Hematopoietic multipotent progenitor cell (in vitro differentiated cells): ENCODE measurements around the gene CD34. TPM values are rescaled to one million over a fixed set of nuclear protein-coding genes. Genes with fewer than 3 reads are reported as not detected.
"Not testable (repeated sequence)": the region's sequence is repeated elsewhere in the genome, so short reads cannot be mapped to it uniquely, and the experiment has no call there.

Experiments used
- DNase-seq, 3 donors: peaks; one replicate each; pipeline ENCODE4 v3.0.0-alpha.2; 2011 to 2015; ENCODE audit warnings: low read depth in 2 of 3, low spot score in 2 of 3
- total RNA-seq: library from RNA; depleted of rRNA; stranded (reverse); fragments of >200 nt; gene quantifications from one replicate; pipeline ENCODE4 v1.2.3, GENCODE V29; 2012

Gene CD34
- total RNA-seq, 1 donor = 126 TPM

- not testable (repeated sequence) for DNase-seq
Observed at GRCh38 chr1:207877914-207878313, 33.0 kb downstream of the CD34 start.

GRCh38 chr1:207876131-207876530 lies 34.8 kb downstream of the CD34 start:
- no peak for DNase-seq

- DNase-seq = no peak
Observed at GRCh38 chr1:207875532-207875931, 35.4 kb downstream of the CD34 start.

GRCh38 chr1:207873055-207873890 lies 37.7 kb downstream of the CD34 start:
- peak in 2 of 3 donors; percentile 72 to 93 for DNase-seq

GRCh38 chr1:207872621-207873020 lies 38.3 kb downstream of the CD34 start:
- no peak for DNase-seq

GRCh38 chr1:207871117-207871649 lies 39.7 kb downstream of the CD34 start:
- DNase-seq = no peak

GRCh38 chr1:207870306-207871031 lies 40.5 kb downstream of the CD34 start:
- no peak for DNase-seq

GRCh38 chr1:207869859-207870258 lies 41.1 kb downstream of the CD34 start:
- DNase-seq = no peak

- peak; percentile 63 to 82 (median 78) for DNase-seq
Observed at GRCh38 chr1:207868774-207869721, 41.9 kb downstream of the CD34 start.

GRCh38 chr1:207868251-207868773 lies 42.6 kb downstream of the CD34 start:
- no peak for DNase-seq

GRCh38 chr1:207867136-207868109 lies 43.5 kb downstream of the CD34 start:
- DNase-seq = no peak

- DNase-seq = peak in 1 of 3 donors; percentile 59
Observed at GRCh38 chr1:207866471-207867135, 44.3 kb downstream of the CD34 start.

GRCh38 chr1:207863893-207864535 lies 46.9 kb downstream of the CD34 start:
- DNase-seq = peak in 2 of 3 donors; percentile 66 to 70

- DNase-seq = no peak
Observed at GRCh38 chr1:207862241-207862787, 48.6 kb downstream of the CD34 start.

GRCh38 chr1:207861442-207862177 lies 49.3 kb downstream of the CD34 start:
- peak in 1 of 3 donors; percentile 58 for DNase-seq

- no peak for DNase-seq
Observed at GRCh38 chr1:207860531-207860930, 50.4 kb downstream of the CD34 start.

GRCh38 chr1:207858806-207859205 lies 52.1 kb downstream of the CD34 start:
- DNase-seq = no peak
